ENCODE measurements around the gene PLIN1.

PLIN1 gene

GRCh38 chr15:89632563-89633430, 46.4 kb downstream of the PLIN1 start:
- no peaks in the 10 kb centered on the region for H3K27me3 ChIP-seq (replicated peaks)
- peaks cover 49% of the 10 kb centered on the region for H3K36me3 ChIP-seq (replicated peaks)
- DNase-seq: no peak
- H3K4me3 ChIP-seq (ENCODE audit: low read depth, low read length): no peak overlapping the region
- no peak overlapping the region for H3K27ac ChIP-seq
- no peak for TF ChIP-seq CTCF (IDR thresholded peaks at IDR 0.05; ENCODE audit: low read depth, low read length, missing control alignments)
- in situ Hi-C loops (cut with HindIII; ENCODE audit: low pct_ligation_motif_present, low sequenced_read_pairs): no loop called here

- TF ChIP-seq CTCF (IDR thresholded peaks at IDR 0.05; ENCODE audit: low read depth, low read length, missing control alignments): no peak
- in situ Hi-C loops (cut with HindIII; ENCODE audit: low pct_ligation_motif_present, low sequenced_read_pairs): no loop called here
- H3K27ac ChIP-seq: no peak overlapping the region
- DNase-seq: no peak
- H3K36me3 ChIP-seq (replicated peaks): peaks cover 58% of the 10 kb centered on the region
- H3K4me3 ChIP-seq (ENCODE audit: low read depth, low read length): no peak overlapping the region
- H3K27me3 ChIP-seq (replicated peaks): no peaks in the 10 kb centered on the region
Measured at GRCh38 chr15:89631902-89632264, 47.3 kb downstream of the PLIN1 start.

- no peak for DNase-seq
- in situ Hi-C loops (cut with HindIII; ENCODE audit: low pct_ligation_motif_present, low sequenced_read_pairs): no loop called here
Measured at GRCh38 chr15:89630974-89631901, 47.9 kb downstream of the PLIN1 start.

GRCh38 chr15:89630260-89630659, 48.9 kb downstream of the PLIN1 start:
- no peak for DNase-seq
- H3K36me3 ChIP-seq (replicated peaks): peaks cover 66% of the 10 kb centered on the region

More at GRCh38 chr15:89630974-89631901, 47.9 kb downstream of the PLIN1 start:
- Histone ChIP-seq H3K27me3 (replicated peaks) (no peaks in the 10 kb centered on the region), H3K36me3 (replicated peaks) (peaks cover 63% of the 10 kb centered on the region), H3K27ac (no peak overlapping the region), H3K4me3 (ENCODE audit: low read depth, low read length) (no peak overlapping the region)
- no peak for TF ChIP-seq CTCF (IDR thresholded peaks at IDR 0.05; ENCODE audit: low read depth, low read length, missing control alignments)

GRCh38 chr15:89629829-89630228, 49.3 kb downstream of the PLIN1 start:
- Histone ChIP-seq H3K27ac (no peak overlapping the region), H3K4me3 (ENCODE audit: low read depth, low read length) (no peak overlapping the region), H3K27me3 (replicated peaks) (no peaks in the 10 kb centered on the region), H3K36me3 (replicated peaks) (peaks cover 66% of the 10 kb centered on the region)
- TF ChIP-seq CTCF (IDR thresholded peaks at IDR 0.05; ENCODE audit: low read depth, low read length, missing control alignments): no peak
- no peak for DNase-seq
- in situ Hi-C loops (cut with HindIII; ENCODE audit: low pct_ligation_motif_present, low sequenced_read_pairs): no loop called here

More at GRCh38 chr15:89630260-89630659, 48.9 kb downstream of the PLIN1 start:
- no peak overlapping the region for H3K4me3 ChIP-seq (ENCODE audit: low read depth, low read length)
- no peaks in the 10 kb centered on the region for H3K27me3 ChIP-seq (replicated peaks)
- TF ChIP-seq CTCF (IDR thresholded peaks at IDR 0.05; ENCODE audit: low read depth, low read length, missing control alignments): no peak
- H3K27ac ChIP-seq: no peak overlapping the region
- in situ Hi-C loops (cut with HindIII; ENCODE audit: low pct_ligation_motif_present, low sequenced_read_pairs): no loop called here
